Ishikawa (cell line): ENCODE measurements around the gene ARMC9.

Source experiments
- CEBPB ChIP-seq: IDR thresholded peaks from 2 replicates; pipeline ENCODE4 v1.6.1; 2012
- CREB1 ChIP-seq: IDR thresholded peaks from 2 replicates; pipeline ENCODE4 v1.6.1; 2012; ENCODE audit warnings: low read depth
- EGR1 ChIP-seq: IDR thresholded peaks from 2 replicates; pipeline ENCODE4 v1.6.1; 2012
- EP300 ChIP-seq: IDR thresholded peaks from 2 replicates; pipeline ENCODE4 v1.6.1; 2012; ENCODE audit warnings: borderline replicate concordance
- FOXM1 ChIP-seq: IDR thresholded peaks from 2 replicates; pipeline ENCODE4 v1.6.1; 2012; ENCODE audit warnings: low read depth, borderline replicate concordance
- MAX ChIP-seq: IDR thresholded peaks from 2 replicates; pipeline ENCODE4 v1.6.1; 2012
- RAD21 ChIP-seq: IDR thresholded peaks from 2 replicates; pipeline ENCODE4 v1.6.1; 2012; ENCODE audit warnings: low read depth
- REST ChIP-seq: IDR thresholded peaks from 2 replicates; pipeline ENCODE4 v1.6.1; 2012; ENCODE audit warnings: low read depth, mild to moderate bottlenecking
- TAF1 ChIP-seq: IDR thresholded peaks from 2 replicates; pipeline ENCODE4 v1.6.1; 2012; ENCODE audit warnings: low read depth, mild to moderate bottlenecking
- TCF12 ChIP-seq: IDR thresholded peaks from 2 replicates; pipeline ENCODE4 v1.6.1; 2012; ENCODE audit warnings: low read depth
- TEAD4 ChIP-seq: IDR thresholded peaks from 2 replicates; pipeline ENCODE4 v1.6.1; 2012
- YY1 ChIP-seq: IDR thresholded peaks from 2 replicates; pipeline ENCODE4 v1.6.1; 2012; ENCODE audit warnings: low read depth
- ZBTB7A ChIP-seq: IDR thresholded peaks from 2 replicates; pipeline ENCODE4 v1.6.1; 2012; ENCODE audit warnings: low read depth

GRCh38 chr2:231305221-231305620 is 106.8 kb downstream of the ARMC9 start:
- TF ChIP-seq MAX (no peak), YY1 (no peak), TCF12 (no peak), CEBPB (no peak), ZBTB7A (no peak), CREB1 (no peak), RAD21 (no peak), EGR1 (no peak), REST (no peak), FOXM1 (no peak), EP300 (no peak), TEAD4 (no peak), TAF1 (no peak)
